T-helper 2 cell treated with Interferon-gamma antibody and Interleukin-4, amounts not matched to agents 5 μg/mL and 100 μg/mL, for 36 hours (primary cell): ENCODE results near the gene DEPDC4.
"Not testable (repeated sequence)": the region's sequence is repeated elsewhere in the genome, so short reads cannot be mapped to it uniquely, and the experiment has no call there.

Source experiments
- DNase-seq: peaks from one replicate; pipeline ENCODE4 v3.0.0; 2021; ENCODE audit warnings: low spot score
- H3K27ac Mint-ChIP-seq: one replicate; pipeline ENCODE4 v1.8.0; 2021; ENCODE audit warnings: mild to moderate bottlenecking, mixed read lengths
- H3K27me3 Mint-ChIP-seq: one replicate; pipeline ENCODE4 v1.8.0; 2021; ENCODE audit warnings: low read depth, mixed read lengths
- H3K36me3 Mint-ChIP-seq: one replicate; pipeline ENCODE4 v1.8.0; 2021; ENCODE audit warnings: low read depth, mixed read lengths
- H3K4me1 Mint-ChIP-seq: one replicate; pipeline ENCODE4 v1.8.0; 2021; ENCODE audit warnings: low read depth, mixed read lengths
- H3K4me3 Mint-ChIP-seq: one replicate; pipeline ENCODE4 v1.8.0; 2022; ENCODE audit warnings: mild to moderate bottlenecking, moderate library complexity, mixed read lengths
- H3K9me3 Mint-ChIP-seq: one replicate; pipeline ENCODE4 v1.8.0; 2021; ENCODE audit warnings: mixed read lengths

Gene DEPDC4

GRCh38 chr12:100247765-100248164, 19.1 kb downstream of the DEPDC4 start:
- no peaks in the 10 kb centered on the region for H3K9me3 Mint-ChIP-seq
- no peak overlapping the region for H3K4me3 Mint-ChIP-seq
- H3K27ac Mint-ChIP-seq, result no peak overlapping the region
- DNase-seq, result no peak
- H3K27me3 Mint-ChIP-seq, result no peaks in the 10 kb centered on the region
- H3K36me3 Mint-ChIP-seq, result no peaks in the 10 kb centered on the region
- H3K4me1 Mint-ChIP-seq, result no peaks in the 10 kb centered on the region

- H3K27me3 Mint-ChIP-seq, result no peaks in the 10 kb centered on the region
- no peak overlapping the region for H3K4me3 Mint-ChIP-seq
- no peaks in the 10 kb centered on the region for H3K9me3 Mint-ChIP-seq
- H3K27ac Mint-ChIP-seq, result no peak overlapping the region
- DNase-seq, result no peak
- H3K4me1 Mint-ChIP-seq, result no peaks in the 10 kb centered on the region
- H3K36me3 Mint-ChIP-seq, result no peaks in the 10 kb centered on the region
Measured at GRCh38 chr12:100243137-100243536, 23.7 kb downstream of the DEPDC4 start.

- H3K4me1 Mint-ChIP-seq, result no peaks in the 10 kb centered on the region
- no peak for DNase-seq
- H3K36me3 Mint-ChIP-seq, result no peaks in the 10 kb centered on the region
- no peak overlapping the region for H3K4me3 Mint-ChIP-seq
- no peaks in the 10 kb centered on the region for H3K9me3 Mint-ChIP-seq
- H3K27ac Mint-ChIP-seq, result no peak overlapping the region
- no peaks in the 10 kb centered on the region for H3K27me3 Mint-ChIP-seq
Measured at GRCh38 chr12:100239589-100239988, 27.3 kb downstream of the DEPDC4 start.

GRCh38 chr12:100238801-100239200, 28.1 kb downstream of the DEPDC4 start:
- Mint-ChIP-seq H3K27ac (no peak overlapping the region), H3K4me1 (no peaks in the 10 kb centered on the region), H3K27me3 (no peaks in the 10 kb centered on the region), H3K4me3 (no peak overlapping the region), H3K9me3 (no peaks in the 10 kb centered on the region), H3K36me3 (no peaks in the 10 kb centered on the region)
- no peak for DNase-seq

- no peaks in the 10 kb centered on the region for H3K27me3 Mint-ChIP-seq
- H3K27ac Mint-ChIP-seq, result no peak overlapping the region
- no peaks in the 10 kb centered on the region for H3K9me3 Mint-ChIP-seq
- H3K4me1 Mint-ChIP-seq, result no peaks in the 10 kb centered on the region
- no peak for DNase-seq
- no peak overlapping the region for H3K4me3 Mint-ChIP-seq
- no peaks in the 10 kb centered on the region for H3K36me3 Mint-ChIP-seq
Measured at GRCh38 chr12:100234591-100235304, 32.1 kb downstream of the DEPDC4 start.

GRCh38 chr12:100234166-100234565, 32.7 kb downstream of the DEPDC4 start:
- no peaks in the 10 kb centered on the region for H3K4me1 Mint-ChIP-seq
- no peak for DNase-seq

GRCh38 chr12:100231873-100232272, 35.0 kb downstream of the DEPDC4 start:
- H3K27ac Mint-ChIP-seq, H3K9me3 Mint-ChIP-seq, H3K4me1 Mint-ChIP-seq, H3K4me3 Mint-ChIP-seq, H3K27me3 Mint-ChIP-seq, DNase-seq, H3K36me3 Mint-ChIP-seq: not testable (repeated sequence)

More at GRCh38 chr12:100234166-100234565, 32.7 kb downstream of the DEPDC4 start:
- Mint-ChIP-seq H3K36me3 (no peaks in the 10 kb centered on the region), H3K4me3 (no peak overlapping the region), H3K9me3 (no peaks in the 10 kb centered on the region), H3K27me3 (no peaks in the 10 kb centered on the region), H3K27ac (no peak overlapping the region)

GRCh38 chr12:100229876-100230275, 37.0 kb downstream of the DEPDC4 start:
- Mint-ChIP-seq H3K36me3 (peaks cover 5% of the 10 kb centered on the region), H3K27ac (no peak overlapping the region), H3K4me1 (no peaks in the 10 kb centered on the region), H3K27me3 (no peaks in the 10 kb centered on the region), H3K4me3 (no peak overlapping the region), H3K9me3 (no peaks in the 10 kb centered on the region)
- DNase-seq, result no peak

- peaks cover 7% of the 10 kb centered on the region for H3K36me3 Mint-ChIP-seq
- no peak overlapping the region for H3K27ac Mint-ChIP-seq
Measured at GRCh38 chr12:100229036-100229635, 37.7 kb downstream of the DEPDC4 start.

GRCh38 chr12:100225491-100225890, 41.4 kb downstream of the DEPDC4 start:
- no peaks in the 10 kb centered on the region for H3K9me3 Mint-ChIP-seq
- peaks cover 14% of the 10 kb centered on the region for H3K36me3 Mint-ChIP-seq
- DNase-seq, result no peak
- no peaks in the 10 kb centered on the region for H3K4me1 Mint-ChIP-seq
- no peak overlapping the region for H3K4me3 Mint-ChIP-seq
- no peak overlapping the region for H3K27ac Mint-ChIP-seq
- no peaks in the 10 kb centered on the region for H3K27me3 Mint-ChIP-seq

More at GRCh38 chr12:100229036-100229635, 37.7 kb downstream of the DEPDC4 start:
- H3K9me3 Mint-ChIP-seq, result no peaks in the 10 kb centered on the region
- no peak for DNase-seq
- no peaks in the 10 kb centered on the region for H3K4me1 Mint-ChIP-seq
- no peak overlapping the region for H3K4me3 Mint-ChIP-seq
- H3K27me3 Mint-ChIP-seq, result no peaks in the 10 kb centered on the region

GRCh38 chr12:100222173-100222572, 44.7 kb downstream of the DEPDC4 start:
- H3K27ac Mint-ChIP-seq, H3K9me3 Mint-ChIP-seq, H3K4me3 Mint-ChIP-seq, DNase-seq, H3K4me1 Mint-ChIP-seq, H3K27me3 Mint-ChIP-seq: not testable (repeated sequence)
- peaks cover 21% of the 10 kb centered on the region for H3K36me3 Mint-ChIP-seq

- peaks cover 21% of the 10 kb centered on the region for H3K36me3 Mint-ChIP-seq
Measured at GRCh38 chr12:100221523-100221922, 45.4 kb downstream of the DEPDC4 start.

GRCh38 chr12:100219328-100220109, 47.4 kb downstream of the DEPDC4 start:
- Mint-ChIP-seq H3K36me3 (peaks cover 24% of the 10 kb centered on the region), H3K4me3 (no peak overlapping the region), H3K27me3 (no peaks in the 10 kb centered on the region), H3K27ac (no peak overlapping the region), H3K9me3 (no peaks in the 10 kb centered on the region), H3K4me1 (peaks cover 2% of the 10 kb centered on the region)
- no peak for DNase-seq

More at GRCh38 chr12:100221523-100221922, 45.4 kb downstream of the DEPDC4 start:
- DNase-seq, result no peak
- no peaks in the 10 kb centered on the region for H3K4me1 Mint-ChIP-seq
- no peaks in the 10 kb centered on the region for H3K27me3 Mint-ChIP-seq
- no peak overlapping the region for H3K27ac Mint-ChIP-seq
- no peak overlapping the region for H3K4me3 Mint-ChIP-seq
- H3K9me3 Mint-ChIP-seq, result no peaks in the 10 kb centered on the region

GRCh38 chr12:100216337-100216736, 50.5 kb downstream of the DEPDC4 start:
- Mint-ChIP-seq H3K36me3 (peaks cover 24% of the 10 kb centered on the region), H3K27me3 (no peaks in the 10 kb centered on the region)

More at GRCh38 chr12:100216337-100216736, 50.5 kb downstream of the DEPDC4 start:
- DNase-seq, result no peak
- Mint-ChIP-seq H3K4me1 (peaks cover 2% of the 10 kb centered on the region), H3K9me3 (no peaks in the 10 kb centered on the region), H3K27ac (no peak overlapping the region), H3K4me3 (no peak overlapping the region)
